SK-N-SH treated with all-trans-retinoic acid at 6 μM for 48 hours (cell line): Measurements from ENCODE around the gene WT1.

Source experiments
- ATAC-seq: fragments of 200-7000 bp; cut with Tn5 transposase; 3 replicates; pipeline ENCODE4 v1.9.1; 2020; ENCODE audit warnings: mild to moderate bottlenecking, moderate library complexity
- ARNTL ChIP-seq: fragments of 450-650 bp; formaldehyde crosslinking; IDR thresholded peaks from 2 replicates; pipeline ENCODE4 v1.5.0; 2020; ENCODE audit warnings: low read depth, mild to moderate bottlenecking, moderate library complexity, borderline replicate concordance
- BACH2 ChIP-seq: fragments of 250-450 bp; sonication (Bioruptor Pico); IDR thresholded peaks from 2 replicates; pipeline ENCODE4 v1.9.0; 2021; ENCODE audit warnings: mild to moderate bottlenecking, borderline replicate concordance
- CSRNP3 ChIP-seq: fragments of 250-450 bp; sonication (Bioruptor Pico); IDR thresholded peaks from 2 replicates; pipeline ENCODE4 v1.5.1; 2021; ENCODE audit warnings: mild to moderate bottlenecking, moderate library complexity
- GLIS3 ChIP-seq: fragments of 250-450 bp; sonication (Bioruptor Pico); IDR thresholded peaks from 2 replicates; pipeline ENCODE4 v1.5.0; 2020; ENCODE audit warnings: mild to moderate bottlenecking, moderate library complexity
- ISL1 ChIP-seq: fragments of 250-450 bp; sonication (Bioruptor Pico); IDR thresholded peaks from 2 replicates; pipeline ENCODE4 v2.1.2; 2022; ENCODE audit warnings: mild to moderate bottlenecking, moderate library complexity
- PATZ1 ChIP-seq: fragments of 250-450 bp; sonication (Bioruptor Pico); IDR thresholded peaks from 2 replicates; pipeline ENCODE4 v1.8.0; 2020; ENCODE audit warnings: mild to moderate bottlenecking, moderate library complexity, borderline replicate concordance
- PPARA ChIP-seq: fragments of 250-450 bp; sonication (Bioruptor Pico); IDR thresholded peaks from 2 replicates; pipeline ENCODE4 v1.5.0; 2020; ENCODE audit warnings: mild to moderate bottlenecking, borderline replicate concordance
- RARB ChIP-seq: fragments of 250-450 bp; sonication (Bioruptor Pico); IDR thresholded peaks from 2 replicates; pipeline ENCODE4 v1.8.0; 2021; ENCODE audit warnings: mild to moderate bottlenecking, moderate library complexity
- SNAI2 ChIP-seq: fragments of 250-450 bp; sonication (Bioruptor Pico); IDR thresholded peaks from 2 replicates; pipeline ENCODE4 v1.5.0; 2020; ENCODE audit warnings: mild to moderate bottlenecking, moderate library complexity
- TCF4 ChIP-seq: fragments of 250-450 bp; sonication (Bioruptor Pico); IDR thresholded peaks from 2 replicates; pipeline ENCODE4 v1.8.0; 2021; ENCODE audit warnings: mild to moderate bottlenecking, moderate library complexity, borderline replicate concordance
- TOX ChIP-seq: fragments of 250-450 bp; sonication (Bioruptor Pico); IDR thresholded peaks from 2 replicates; pipeline ENCODE4 v1.8.0; 2021; ENCODE audit warnings: mild to moderate bottlenecking, moderate library complexity, borderline replicate concordance
- TSHZ2 ChIP-seq: fragments of 250-450 bp; sonication (Bioruptor Pico); IDR thresholded peaks from 2 replicates; pipeline ENCODE4 v1.5.0; 2020; ENCODE audit warnings: mild to moderate bottlenecking, moderate library complexity
- ZC3H10 ChIP-seq: fragments of 250-450 bp; sonication (Bioruptor Pico); IDR thresholded peaks from 2 replicates; pipeline ENCODE4 v1.5.1; 2021; ENCODE audit warnings: mild to moderate bottlenecking, moderate library complexity
- ZFP3 ChIP-seq: fragments of 250-450 bp; sonication (Bioruptor Pico); IDR thresholded peaks from 2 replicates; pipeline ENCODE4 v1.5.0; 2020; ENCODE audit warnings: mild to moderate bottlenecking, moderate library complexity
- ZNF8 ChIP-seq: fragments of 450-650 bp; formaldehyde crosslinking; IDR thresholded peaks from 2 replicates; pipeline ENCODE4 v1.5.0; 2020; ENCODE audit warnings: mild to moderate bottlenecking, moderate library complexity
- TF ChIP-seq, protein P1 (sequence below): fragments of 250-450 bp; sonication (Bioruptor Pico); IDR thresholded peaks from 2 replicates; pipeline ENCODE4 v1.5.1; 2020; ENCODE audit warnings: low read depth, mild to moderate bottlenecking, moderate library complexity
- TF ChIP-seq, protein P2 (sequence below): fragments of 250-450 bp; sonication (Bioruptor Pico); IDR thresholded peaks from 2 replicates; pipeline ENCODE4 v1.8.0; 2021; ENCODE audit warnings: low read depth, mild to moderate bottlenecking, moderate library complexity, borderline replicate concordance

WT1 gene

DNA sequence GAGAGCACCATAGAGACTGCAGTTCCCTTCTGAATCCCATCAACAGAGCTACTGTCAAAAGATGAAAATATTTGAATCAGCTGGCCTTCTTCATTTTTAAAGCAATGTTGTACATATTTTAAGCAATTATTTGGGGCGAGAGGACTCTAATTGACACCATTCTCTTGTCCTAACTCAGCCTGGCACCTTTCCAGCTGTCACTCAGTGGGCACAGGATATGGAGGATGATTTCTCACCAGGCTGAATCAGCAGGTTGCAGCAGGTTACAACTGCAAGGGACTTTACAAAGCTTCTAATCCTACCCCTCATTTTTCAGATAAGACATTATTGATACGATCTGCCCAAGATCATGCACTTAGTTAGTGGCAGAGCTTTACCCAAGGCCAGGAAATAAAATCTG is 11.9 kb upstream of the WT1 start:
- no peak for ATAC-seq
- TF ChIP-seq PATZ1 (CRISPR knock-in tag) = no peak
- TF ChIP-seq CSRNP3 (CRISPR knock-in tag) = no peak
- TF ChIP-seq TOX (CRISPR knock-in tag) = no peak
- no peak for TF ChIP-seq TCF4
- no peak for TF ChIP-seq ARNTL (CRISPR knock-in tag)
- TF ChIP-seq SNAI2 (CRISPR knock-in tag) = no peak
- TF ChIP-seq ZFP3 (CRISPR knock-in tag) = no peak
- TF ChIP-seq GLIS3 (CRISPR knock-in tag) = no peak
- TF ChIP-seq, protein P1, sequence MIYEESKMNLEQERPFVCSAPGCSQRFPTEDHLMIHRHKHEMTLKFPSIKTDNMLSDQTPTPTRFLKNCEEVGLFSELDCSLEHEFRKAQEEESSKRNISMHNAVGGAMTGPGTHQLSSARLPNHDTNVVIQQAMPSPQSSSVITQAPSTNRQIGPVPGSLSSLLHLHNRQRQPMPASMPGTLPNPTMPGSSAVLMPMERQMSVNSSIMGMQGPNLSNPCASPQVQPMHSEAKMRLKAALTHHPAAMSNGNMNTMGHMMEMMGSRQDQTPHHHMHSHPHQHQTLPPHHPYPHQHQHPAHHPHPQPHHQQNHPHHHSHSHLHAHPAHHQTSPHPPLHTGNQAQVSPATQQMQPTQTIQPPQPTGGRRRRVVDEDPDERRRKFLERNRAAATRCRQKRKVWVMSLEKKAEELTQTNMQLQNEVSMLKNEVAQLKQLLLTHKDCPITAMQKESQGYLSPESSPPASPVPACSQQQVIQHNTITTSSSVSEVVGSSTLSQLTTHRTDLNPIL = no peak
- no peak for TF ChIP-seq ZNF8 (CRISPR knock-in tag)
- TF ChIP-seq, protein P2, sequence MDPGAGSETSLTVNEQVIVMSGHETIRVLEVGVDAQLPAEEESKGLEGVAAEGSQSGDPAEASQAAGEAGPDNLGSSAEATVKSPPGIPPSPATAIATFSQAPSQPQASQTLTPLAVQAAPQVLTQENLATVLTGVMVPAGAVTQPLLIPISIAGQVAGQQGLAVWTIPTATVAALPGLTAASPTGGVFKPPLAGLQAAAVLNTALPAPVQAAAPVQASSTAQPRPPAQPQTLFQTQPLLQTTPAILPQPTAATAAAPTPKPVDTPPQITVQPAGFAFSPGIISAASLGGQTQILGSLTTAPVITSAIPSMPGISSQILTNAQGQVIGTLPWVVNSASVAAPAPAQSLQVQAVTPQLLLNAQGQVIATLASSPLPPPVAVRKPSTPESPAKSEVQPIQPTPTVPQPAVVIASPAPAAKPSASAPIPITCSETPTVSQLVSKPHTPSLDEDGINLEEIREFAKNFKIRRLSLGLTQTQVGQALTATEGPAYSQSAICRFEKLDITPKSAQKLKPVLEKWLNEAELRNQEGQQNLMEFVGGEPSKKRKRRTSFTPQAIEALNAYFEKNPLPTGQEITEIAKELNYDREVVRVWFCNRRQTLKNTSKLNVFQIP = no peak
- TF ChIP-seq ZC3H10 (CRISPR knock-in tag) = no peak
- TF ChIP-seq ISL1 (CRISPR knock-in tag) = no peak

- ATAC-seq = no peak
- TF ChIP-seq ARNTL (CRISPR knock-in tag) (no peak), TSHZ2 (CRISPR knock-in tag) (no peak), GLIS3 (CRISPR knock-in tag) (no peak), ZNF8 (CRISPR knock-in tag) (no peak)
These were observed 10.9 kb upstream of the WT1 start for GRCh38 chr11:32446227-32446626.

DNA sequence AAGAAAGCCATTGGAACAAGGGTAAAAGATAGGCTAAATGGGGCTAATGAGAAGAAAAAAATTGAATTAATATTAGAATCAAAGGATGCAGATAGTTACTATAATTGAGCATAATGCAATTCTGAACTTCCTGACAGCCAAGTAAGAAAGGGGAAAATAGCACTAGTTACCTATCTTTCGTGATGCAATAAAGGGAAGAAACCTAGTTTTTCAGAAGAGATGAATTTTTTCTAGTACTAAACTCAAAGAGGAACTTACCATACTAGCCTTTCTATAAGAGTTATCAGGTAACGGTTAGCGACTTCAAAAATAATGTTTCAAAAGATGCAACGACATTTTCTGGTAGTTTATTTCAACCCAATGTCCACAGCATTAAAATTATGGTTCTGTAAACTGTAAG is 8.8 kb upstream of the WT1 start:
- no peak for ATAC-seq
- TF ChIP-seq BACH2 (CRISPR knock-in tag) = no peak
- no peak for TF ChIP-seq PATZ1 (CRISPR knock-in tag)
- TF ChIP-seq, protein P2 = no peak
- no peak for TF ChIP-seq SNAI2 (CRISPR knock-in tag)
- TF ChIP-seq RARB (CRISPR knock-in tag) = no peak
- no peak for TF ChIP-seq ZFP3 (CRISPR knock-in tag)
- TF ChIP-seq TSHZ2 (CRISPR knock-in tag) = no peak
- TF ChIP-seq CSRNP3 (CRISPR knock-in tag) = no peak
- TF ChIP-seq PPARA (CRISPR knock-in tag) = no peak
- TF ChIP-seq ZNF8 (CRISPR knock-in tag) = no peak
- TF ChIP-seq, protein P1 = no peak
